Activated CD8-positive, alpha-beta memory T cell treated with anti-CD3 and anti-CD28 coated beads for 48 hours (primary cell): Measurements from ENCODE around the gene KIAA1210.
"Not testable (repeated sequence)": the region's sequence is repeated elsewhere in the genome, so short reads cannot be mapped to it uniquely, and the experiment has no call there.

Experiments used
- DNase-seq, 3 experiments: peaks; one replicate each; pipeline ENCODE4 v3.0.0-alpha.2; 2020; ENCODE audit warnings: low read depth in 2 of 3, low spot score in 2 of 3

KIAA1210 gene

DNA sequence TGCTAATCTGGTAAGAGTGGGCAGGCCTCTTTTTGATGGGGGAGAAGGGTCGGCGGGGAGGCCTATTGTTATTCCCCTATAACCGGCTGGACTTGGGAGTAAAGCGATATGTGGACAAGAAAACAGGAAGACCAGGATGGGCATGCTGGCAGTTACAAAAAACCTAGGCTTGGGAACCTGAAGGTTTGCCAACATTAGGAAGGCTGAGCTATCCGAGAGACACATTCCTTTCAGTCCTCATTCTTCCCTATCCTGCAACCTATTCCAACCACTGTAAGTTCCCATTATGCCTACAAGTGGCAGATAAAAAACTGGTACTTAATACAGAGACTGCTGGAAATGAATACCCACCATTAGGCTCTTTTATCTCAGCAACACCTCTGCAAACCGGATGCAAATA, 87.2 kb downstream of the KIAA1210 start:
- no peak for DNase-seq

DNA sequence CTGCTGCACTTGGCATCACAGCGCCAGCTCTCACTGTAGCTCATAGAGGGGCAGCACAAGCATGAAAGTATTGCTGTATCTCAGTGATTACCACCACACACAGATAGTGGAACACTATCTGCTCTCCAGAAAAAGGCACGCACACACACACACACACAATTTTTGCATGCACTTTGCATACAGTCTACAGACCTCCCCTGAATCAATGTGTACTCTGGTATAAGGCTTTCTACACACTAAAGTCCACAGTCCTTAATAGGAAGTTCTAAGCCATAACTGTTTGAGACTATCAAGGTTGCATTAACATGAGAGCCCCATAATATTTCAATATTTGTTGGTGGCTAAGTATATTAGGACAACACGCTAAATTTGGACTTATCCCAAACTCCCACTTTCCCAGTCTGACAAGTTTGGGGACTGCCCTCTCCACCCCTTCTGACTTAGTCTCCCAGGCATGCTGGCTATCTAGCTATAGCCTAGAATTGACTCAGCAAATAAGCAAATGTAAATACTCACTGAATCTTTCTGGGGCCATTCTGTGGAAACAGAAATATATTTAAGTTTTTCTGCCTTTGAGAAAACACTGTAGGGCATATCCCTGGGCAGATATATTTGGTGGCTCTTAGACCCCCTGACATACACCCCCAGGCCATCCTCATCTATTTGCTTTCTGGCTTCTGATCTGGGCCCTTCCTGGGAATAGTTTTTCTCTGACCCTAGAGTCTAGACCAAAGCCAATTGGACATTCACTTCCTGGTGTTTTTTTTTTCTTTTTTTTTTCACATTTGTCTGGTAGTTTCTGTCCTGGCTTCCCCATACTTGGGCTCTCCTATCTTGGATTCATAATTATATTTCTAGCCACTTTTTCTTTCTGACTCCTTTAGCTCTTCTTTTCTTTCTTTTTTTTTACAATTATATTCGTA, 91.2 kb downstream of the KIAA1210 start:
- DNase-seq: no peak

- DNase-seq: no peak
Measured at GRCh38 chrX:119030990-119031389, 96.6 kb downstream of the KIAA1210 start.

DNA sequence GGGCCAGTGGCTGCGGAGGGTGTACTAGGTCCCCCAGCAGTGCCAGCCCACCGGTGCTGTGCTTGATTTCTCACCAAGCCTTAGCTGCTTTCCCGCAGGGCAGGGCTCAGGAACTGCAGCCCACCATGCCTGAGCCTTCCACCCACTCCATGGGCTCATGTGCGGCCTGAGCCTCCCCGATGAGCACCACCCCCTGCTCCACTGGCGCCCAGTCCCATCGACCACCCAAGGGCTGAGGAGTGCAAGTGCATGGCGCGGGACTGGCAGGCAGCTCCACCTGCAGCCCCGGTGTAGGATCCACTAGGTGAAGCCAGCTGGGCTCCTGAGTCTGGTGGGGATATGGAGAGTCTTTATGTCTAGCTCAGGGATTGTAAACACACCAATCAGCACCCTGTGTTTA, 98.0 kb downstream of the KIAA1210 start:
- DNase-seq: not testable (repeated sequence)

- no peak for DNase-seq
Measured at GRCh38 chrX:119028733-119029330, 98.8 kb downstream of the KIAA1210 start.
